ENCODE measurements around the gene DENND6B. TPM values are rescaled to one million over a fixed set of nuclear protein-coding genes. Genes with fewer than 3 reads are reported as not detected.
A peak's percentile ranks its signal among the peaks of the same experiment; 100 is the strongest.

Gene DENND6B
- total RNA-seq, 2 donors from 2014 or later = 0.85 to 1.0 TPM

GRCh38 chr22:50314455-50315288, 12.1 kb downstream of the DENND6B start:
- Histone ChIP-seq H3K4me1 (peaks cover 0 to 8% of the 10 kb centered on the region in 2 donors), H3K4me3 (peak overlapping the region in 1 of 2 donors; percentile 26), H3K36me3 (no peaks in the 10 kb centered on the region), H3K27ac (no peak overlapping the region), H3K27me3 (no peaks in the 10 kb centered on the region), H3K9me3 (no peaks in the 10 kb centered on the region)
- no peak for DNase-seq (ENCODE audit: low spot score)
- no peak for TF ChIP-seq CTCF (IDR thresholded peaks at IDR 0.05)

- Histone ChIP-seq H3K27me3 (no peaks in the 10 kb centered on the region), H3K4me3 (no peak overlapping the region), H3K36me3 (no peaks in the 10 kb centered on the region), H3K9me3 (no peaks in the 10 kb centered on the region), H3K4me1 (peaks cover 0 to 14% of the 10 kb centered on the region in 2 donors), H3K27ac (no peak overlapping the region)
- no peak for DNase-seq (ENCODE audit: low spot score)
- TF ChIP-seq CTCF (IDR thresholded peaks at IDR 0.05) = no peak
Measured at GRCh38 chr22:50314081-50314454, 12.7 kb downstream of the DENND6B start.

- no peak for DNase-seq (ENCODE audit: low spot score)
Measured at GRCh38 chr22:50313600-50313999, 13.2 kb downstream of the DENND6B start.

GRCh38 chr22:50313021-50313420, 13.8 kb downstream of the DENND6B start:
- Histone ChIP-seq H3K36me3 (no peaks in the 10 kb centered on the region), H3K9me3 (no peaks in the 10 kb centered on the region), H3K4me1 (peaks cover 0 to 25% of the 10 kb centered on the region in 2 donors), H3K4me3 (no peak overlapping the region), H3K27me3 (no peaks in the 10 kb centered on the region), H3K27ac (no peak overlapping the region)
- no peak for DNase-seq (ENCODE audit: low spot score)
- TF ChIP-seq CTCF (IDR thresholded peaks at IDR 0.05) = no peak

More at GRCh38 chr22:50313600-50313999, 13.2 kb downstream of the DENND6B start:
- Histone ChIP-seq H3K4me1 (peaks cover 0 to 19% of the 10 kb centered on the region in 2 donors), H3K36me3 (no peaks in the 10 kb centered on the region), H3K4me3 (no peak overlapping the region), H3K27ac (no peak overlapping the region), H3K27me3 (no peaks in the 10 kb centered on the region), H3K9me3 (no peaks in the 10 kb centered on the region)
- TF ChIP-seq CTCF (IDR thresholded peaks at IDR 0.05) = no peak

GRCh38 chr22:50312371-50312770, 14.4 kb downstream of the DENND6B start:
- no peaks in the 10 kb centered on the region for H3K27me3 ChIP-seq
- H3K27ac ChIP-seq = no peak overlapping the region
- no peak for DNase-seq (ENCODE audit: low spot score)
- H3K9me3 ChIP-seq = no peaks in the 10 kb centered on the region
- H3K4me1 ChIP-seq = peaks cover 0 to 28% of the 10 kb centered on the region in 2 donors
- no peaks in the 10 kb centered on the region for H3K36me3 ChIP-seq
- TF ChIP-seq CTCF (IDR thresholded peaks at IDR 0.05) = no peak
- H3K4me3 ChIP-seq = no peak overlapping the region

All from right atrium auricular region (tissue), 2 donors.